Heart right ventricle (tissue), 16 donors: ENCODE results near the gene PRR3. TPM values are rescaled to one million over a fixed set of nuclear protein-coding genes. Genes with fewer than 3 reads are reported as not detected.

Experiments used
- ATAC-seq, 8 donors: fragments of 200-7000 bp; cut with Tn5 transposase; one replicate each; pipeline ENCODE4 v1.9.1; 2020; ENCODE audit warnings: mild to moderate bottlenecking in 8 of 8, moderate library complexity in 8 of 8, moderate number of reproducible peaks in 1 of 8
- DNase-seq, 2 donors: peaks; one replicate each; pipeline ENCODE4 v3.0.0-alpha.2; 2020
- H3K27ac ChIP-seq, 10 donors: fragments of 200-600 bp; sonication (generic) in 2 of 10; one replicate each; pipeline versions ENCODE4 v1.5.0 to v1.8.0; 2020 to 2022; ENCODE audit warnings: mild to moderate bottlenecking in 3 of 10
- H3K27me3 ChIP-seq, 7 donors: fragments of 200-600 bp; one replicate each; pipeline ENCODE4 v1.8.0; 2021 to 2022; ENCODE audit warnings: mild to moderate bottlenecking in 2 of 7
- H3K36me3 ChIP-seq, 9 donors: fragments of 200-600 bp; sonication (generic) in 1 of 9; one replicate each; pipeline versions ENCODE4 v1.5.0 to v1.8.0; 2020 to 2022; ENCODE audit warnings: mild to moderate bottlenecking in 2 of 9
- H3K4me1 ChIP-seq, 9 donors: fragments of 200-600 bp; sonication (generic) in 1 of 9; one replicate each; pipeline versions ENCODE4 v1.5.0 to v1.8.0; 2020 to 2022; ENCODE audit warnings: mild to moderate bottlenecking in 4 of 9
- H3K4me3 ChIP-seq, 10 donors: fragments of 200-600 bp; sonication (generic) in 2 of 10; one replicate each; pipeline versions ENCODE4 v1.5.0 to v1.8.0; 2020 to 2022; ENCODE audit warnings: mild to moderate bottlenecking in 7 of 10, moderate library complexity in 2 of 10
- H3K9me3 ChIP-seq, 11 donors: fragments of 200-600 bp in 10 of 11; sonication (generic) in 2 of 11; one replicate each; pipeline versions ENCODE4 v1.5.0 to v1.8.0; 2013 to 2022; ENCODE audit warnings: mild to moderate bottlenecking in 2 of 11, control low read depth in 1 of 11, moderate library complexity in 1 of 11
- WGBS, 2 donors: extraction: QIAGEN DNeasy Blood & Tissue Kit; methylation state at CpG; one replicate each; pipeline ENCODE4 v1.1.7; 2013; ENCODE audit warnings: inconsistent platforms in 1 of 2; 5-methylcytosine and 5-hydroxymethylcytosine counted together
- intact Hi-C, 10 donors: fragments of 100-400 bp; cut with DNase I; formaldehyde crosslinking; loops; one replicate each; pipeline versions ENCODE4 v1.11.1 to v1.14.2; 2022
- polyA plus RNA-seq, 2 donors: library from polyadenylated mRNA; stranded (reverse); fragments of 200-250 nt; gene quantifications; one replicate each; pipeline ENCODE4 v1.2.3, GENCODE V29; 2013
- total RNA-seq, 10 donors: library from RNA; stranded (reverse); fragmentation: NEBNext Ultra II Directional in 3 of 10; extraction: Animal tissue kit (Norgen Biotek cat#: 25700) in 3 of 10; gene quantifications; one replicate each; pipeline versions ENCODE4 v1.2.1 to v1.2.4, GENCODE V29; 2021 to 2023
- TF ChIP-seq, protein P1 (sequence below), 9 donors: fragments of 200-600 bp; sonication (generic) in 2 of 9; IDR thresholded peaks; one replicate each; pipeline versions ENCODE4 v1.5.0 to v1.8.0; 2021 to 2022; ENCODE audit warnings: antibody characterized with exemption in 9 of 9, mild to moderate bottlenecking in 5 of 9, moderate library complexity in 1 of 9
- donor health status: Arrhythmogenic right ventricular cardiomyopathy.
- donor health status: ischemic (EF 13 %, LVEDD 7.1; RV severe dilation, severe dysfunction).
- donor health status: healthy with polysubstance abuse.
- donor health status: DM: no; HTN: yes; CAD: no.
- donor health status: DM: no; HTN: no; CAD: no.
- donor health status: ischemic (EF 25% LVEDD 6.9; RV normal size, moderate dysfunction).
- donor health status: ischemic (EF 25% LVEDD 5.7; RV mildly dilated, moderate dysfunction).
- donor health status: healthy.
- donor health status: DM: yes; HTN: yes; CAD: no.
- donor health status: Ischemic cardiomyopathy.
- donor health status: ischemic (EF 35%, LVEDD 5.7; RV mildly dilated, moderate dysfunction).
- donor health status: nonischemic (EF 11% LVEDD 7.7; RV severe dilation, severe dysfunction).
- donor health status: DM: yes; HTN: yes; CAD: no.
- donor health status: PGD.
- donor health status: ischemic (EF 29% LVEDD 5.4; RV normal size, mild dysfunction).
- donor health status: nonischemic (EF 23%, LVEDD 6.1; RV moderate dilation, normal function).

PRR3 gene
- total and polyA plus RNA-seq, 12 donors = 1.7 to 8.2 (median 2.8) TPM

DNA sequence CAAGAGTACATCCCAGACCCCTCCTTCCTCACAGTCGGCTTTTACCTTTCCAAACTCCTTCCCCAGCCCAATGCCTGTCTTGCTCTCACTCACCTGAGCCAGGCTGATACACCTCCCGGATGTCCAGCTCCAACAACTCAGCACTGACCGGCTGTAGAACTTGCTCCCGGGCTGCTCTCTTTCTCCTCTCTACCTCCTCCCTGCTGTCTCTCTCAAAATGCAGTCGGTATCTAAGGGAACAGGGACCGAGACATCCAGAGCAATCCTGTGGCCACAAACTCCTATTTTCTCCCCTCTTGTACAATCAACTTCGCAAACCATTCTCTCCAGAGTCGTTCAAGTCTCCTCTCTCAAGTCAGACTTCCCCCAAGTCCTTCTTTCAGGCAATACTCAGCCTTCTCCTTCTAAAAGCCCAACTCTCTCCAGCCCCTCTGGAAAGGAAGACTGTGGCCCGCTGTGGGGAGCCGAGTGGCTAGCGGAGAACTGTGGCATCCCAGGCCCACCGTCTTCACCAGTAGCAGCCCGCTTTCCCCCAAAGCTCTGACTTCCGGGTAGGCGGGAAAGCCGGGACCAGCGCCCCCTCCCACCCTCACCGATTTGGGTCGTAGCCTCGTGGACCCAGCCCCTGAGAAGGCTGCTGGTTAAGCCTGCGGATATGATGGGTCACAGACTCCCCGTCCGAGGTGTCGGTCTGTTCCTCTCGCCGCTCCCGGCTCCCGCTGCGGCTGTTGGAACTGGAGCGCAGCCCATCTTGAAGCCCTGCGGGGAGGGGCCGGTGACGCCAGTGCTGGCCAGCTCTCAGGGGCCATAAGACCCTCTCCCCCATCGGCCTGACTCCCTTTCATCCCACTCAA, 1.9 kb upstream of the PRR3 start:
- intact Hi-C loops = loop anchor here in 4 of 10 donors (5.0 to 10.0 kb wide), 3 partner anchors 167 to 530 kb away; partner anchors contain the start of gene TUBB (in 3 of the 4)
- peak overlapping the region; percentile 65 to 99 (median 94) for H3K4me3 ChIP-seq
- H3K4me1 ChIP-seq = peaks cover 7 to 34% (median 29%) of the 10 kb centered on the region in 9 donors
- no peaks in the 10 kb centered on the region for H3K9me3 ChIP-seq
- WGBS, 2 donors = 12 to 13% methylated on average over 34 of the region's 34 CpGs
- H3K36me3 ChIP-seq = peaks cover 0 to 58% (median 37%) of the 10 kb centered on the region in 9 donors
- TF ChIP-seq, protein P1, sequence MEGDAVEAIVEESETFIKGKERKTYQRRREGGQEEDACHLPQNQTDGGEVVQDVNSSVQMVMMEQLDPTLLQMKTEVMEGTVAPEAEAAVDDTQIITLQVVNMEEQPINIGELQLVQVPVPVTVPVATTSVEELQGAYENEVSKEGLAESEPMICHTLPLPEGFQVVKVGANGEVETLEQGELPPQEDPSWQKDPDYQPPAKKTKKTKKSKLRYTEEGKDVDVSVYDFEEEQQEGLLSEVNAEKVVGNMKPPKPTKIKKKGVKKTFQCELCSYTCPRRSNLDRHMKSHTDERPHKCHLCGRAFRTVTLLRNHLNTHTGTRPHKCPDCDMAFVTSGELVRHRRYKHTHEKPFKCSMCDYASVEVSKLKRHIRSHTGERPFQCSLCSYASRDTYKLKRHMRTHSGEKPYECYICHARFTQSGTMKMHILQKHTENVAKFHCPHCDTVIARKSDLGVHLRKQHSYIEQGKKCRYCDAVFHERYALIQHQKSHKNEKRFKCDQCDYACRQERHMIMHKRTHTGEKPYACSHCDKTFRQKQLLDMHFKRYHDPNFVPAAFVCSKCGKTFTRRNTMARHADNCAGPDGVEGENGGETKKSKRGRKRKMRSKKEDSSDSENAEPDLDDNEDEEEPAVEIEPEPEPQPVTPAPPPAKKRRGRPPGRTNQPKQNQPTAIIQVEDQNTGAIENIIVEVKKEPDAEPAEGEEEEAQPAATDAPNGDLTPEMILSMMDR (IDR thresholded peaks at IDR 0.05) = no peak
- H3K27ac ChIP-seq = peak overlapping the region; percentile 92 to 99 (median 96)
- H3K27me3 ChIP-seq = no peaks in the 10 kb centered on the region
- peak; percentile 52 to 58 for DNase-seq
- ATAC-seq = peak; percentile 28 to 54 (median 44)

DNA sequence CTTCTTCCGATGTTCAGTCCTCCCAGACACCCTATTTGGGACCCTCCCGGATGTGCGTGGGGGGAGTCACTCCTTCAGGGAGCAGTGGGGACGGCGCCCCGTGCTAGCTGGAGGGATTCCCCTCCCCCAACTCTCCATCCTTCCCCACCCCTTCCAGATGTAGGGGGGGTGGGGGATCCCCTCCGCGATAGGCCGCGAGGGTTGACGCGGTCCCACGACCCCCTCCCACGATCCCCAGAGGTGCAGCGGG, 1.4 kb upstream of the PRR3 start:
- Histone ChIP-seq H3K9me3 (no peaks in the 10 kb centered on the region), H3K27ac (peak overlapping the region; percentile 92 to 99 (median 96)), H3K36me3 (peaks cover 0 to 54% (median 36%) of the 10 kb centered on the region in 9 donors), H3K4me3 (peak overlapping the region; percentile 65 to 99 (median 94)), H3K27me3 (no peaks in the 10 kb centered on the region), H3K4me1 (peaks cover 7 to 34% (median 29%) of the 10 kb centered on the region in 9 donors)
- WGBS, 2 donors = 0% methylated on average over 15 of the region's 15 CpGs
- intact Hi-C loops = loop anchor here in 4 of 10 donors (1.0 to 10.0 kb wide), 5 partner anchors 15 to 529 kb away; partner anchors contain the start of genes ABCF1 (in 4 of the 4) and TUBB (in 3 of the 4)
- TF ChIP-seq, protein P1 (IDR thresholded peaks at IDR 0.05) = no peak
- ATAC-seq (no peak), DNase-seq (no peak)

DNA sequence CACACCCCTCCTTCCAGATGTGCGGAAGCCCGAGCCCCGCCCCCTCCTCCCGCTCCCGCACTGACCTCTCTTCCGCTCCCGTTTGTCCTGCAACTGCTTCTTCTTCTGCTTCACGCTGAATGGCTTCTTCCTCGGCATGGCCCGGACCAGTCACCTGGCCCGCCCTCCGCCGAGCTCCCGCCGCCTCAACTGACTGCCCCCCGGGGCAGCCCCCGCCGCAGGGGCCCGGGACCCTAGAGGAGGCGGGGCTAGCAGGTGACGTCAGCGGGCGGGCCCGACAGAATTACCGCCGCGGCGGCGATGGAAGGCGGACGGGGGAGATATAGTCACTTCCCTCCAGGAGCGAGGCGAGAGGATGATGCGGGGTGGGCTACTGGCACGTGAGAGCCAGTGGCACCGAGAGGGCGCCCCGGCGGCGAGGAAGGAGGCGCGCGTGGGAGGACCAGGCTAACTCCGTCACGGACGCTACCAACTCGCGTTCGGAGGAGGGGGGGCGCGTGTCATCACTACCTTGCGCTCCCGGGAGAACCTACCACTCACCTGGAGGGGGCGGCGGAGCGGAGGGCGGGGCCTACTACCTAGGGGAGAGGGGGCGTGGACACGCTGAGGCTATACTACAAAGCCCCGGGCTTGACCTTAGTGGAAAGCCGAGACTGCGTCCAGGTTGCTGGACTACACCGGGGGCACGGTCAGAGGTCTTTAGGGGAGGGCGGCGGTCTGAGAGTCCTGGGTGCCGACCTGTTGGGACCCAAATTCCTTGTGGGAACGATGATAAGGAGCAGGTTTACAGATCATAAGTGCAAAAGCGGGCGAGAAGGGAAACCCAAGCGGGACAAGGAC, 809 bp upstream of the PRR3 start, which contains the start of gene GNL1:
TSS of gene GNL1 (minus strand) at position 424 of the 840 bp plus-strand sequence. CDS start at position 138, 286 bp downstream.
- peak within 1 kb of the TSS; percentile 65 to 99 (median 94) for H3K4me3 ChIP-seq
- ATAC-seq (peak; percentile 78 to 91 (median 84)), DNase-seq (peak; percentile 92 to 95)
- WGBS, 2 donors = 0% methylated on average over 70 to 71 of the region's 71 CpGs
- no peaks in the 10 kb centered on the region for H3K9me3 ChIP-seq
- intact Hi-C loops = loop anchor here in 4 of 10 donors (1.0 to 10.0 kb wide), 5 partner anchors 15 to 529 kb away; partner anchors contain the start of genes ABCF1 (in 4 of the 4) and TUBB (in 3 of the 4)
- H3K4me1 ChIP-seq = peaks cover 7 to 34% (median 29%) of the 10 kb centered on the region in 9 donors
- TF ChIP-seq, protein P1 (IDR thresholded peaks at IDR 0.05) = peak in 2 of 9 donors; percentile 8 to 16
- H3K27ac ChIP-seq = peak within 1 kb of the TSS; percentile 92 to 99 (median 96)
- peaks cover 0 to 53% (median 31%) of the 10 kb centered on the region in 9 donors for H3K36me3 ChIP-seq
- no peaks in the 10 kb centered on the region for H3K27me3 ChIP-seq

DNA sequence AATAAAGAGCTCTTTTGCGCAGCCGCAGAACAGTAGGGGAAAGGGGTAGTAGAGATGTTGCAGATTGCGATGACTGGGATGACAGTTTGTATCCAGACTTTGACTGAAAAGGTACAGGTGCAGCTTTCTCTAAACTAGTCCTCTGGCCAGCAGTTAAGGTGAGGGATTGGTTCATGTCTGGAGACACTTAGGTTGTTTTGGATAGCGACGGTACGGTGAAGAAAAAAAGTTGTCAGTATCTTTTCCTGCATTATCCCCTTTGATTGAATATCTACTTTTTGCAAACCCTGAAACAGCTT, 537 bp downstream of the PRR3 start:
- WGBS, 2 donors = 2% methylated on average over 6 of the region's 6 CpGs
- peak overlapping the region; percentile 92 to 99 (median 96) for H3K27ac ChIP-seq
- no peaks in the 10 kb centered on the region for H3K9me3 ChIP-seq
- ATAC-seq (no peak), DNase-seq (no peak)
- peaks cover 0 to 53% (median 25%) of the 10 kb centered on the region in 9 donors for H3K36me3 ChIP-seq
- no peaks in the 10 kb centered on the region for H3K27me3 ChIP-seq
- peaks cover 7 to 34% (median 29%) of the 10 kb centered on the region in 9 donors for H3K4me1 ChIP-seq
- TF ChIP-seq, protein P1 (IDR thresholded peaks at IDR 0.05) = no peak
- intact Hi-C loops = loop anchor here in 4 of 10 donors (2.0 to 10.0 kb wide), 4 partner anchors 13 to 527 kb away; partner anchors contain the start of genes ABCF1 (in 3 of the 4) and TUBB (in 3 of the 4)
- peak overlapping the region; percentile 65 to 99 (median 94) for H3K4me3 ChIP-seq
